K562 (cell line): ENCODE results near the gene ELSPBP1. TPM values are rescaled to one million over a fixed set of nuclear protein-coding genes. Genes with fewer than 3 reads are reported as not detected.
A peak's percentile ranks its signal among the peaks of the same experiment; 100 is the strongest.

ENCODE experiments used
- ARID1B ChIP-seq: fragments of 450-650 bp; IDR thresholded peaks from 2 replicates; pipeline ENCODE4 v1.6.1; 2016; ENCODE audit warnings: antibody characterized with exemption, mild to moderate bottlenecking, inconsistent platforms
- HBP1 ChIP-seq: fragments of 450-650 bp; formaldehyde crosslinking; IDR thresholded peaks from 2 replicates; pipeline ENCODE4 v1.4.0; 2022; ENCODE audit warnings: missing genetic modification characterization
- HSF4 ChIP-seq: fragments of 250-450 bp; sonication (Bioruptor Pico); IDR thresholded peaks from 2 replicates; pipeline ENCODE4 v2.1.2; 2022; ENCODE audit warnings: mild to moderate bottlenecking, moderate library complexity, borderline replicate concordance
- NR4A1 ChIP-seq, 2 experiments: fragments of 250-450 bp in 1 of 2; fragments of 450-650 bp in 1 of 2; sonication (Bioruptor Pico) in 1 of 2; IDR thresholded peaks; 2 replicates each; pipeline versions ENCODE4 v1.4.0 to v1.6.1; 2016 to 2020; ENCODE audit warnings: mild to moderate bottlenecking in 2 of 2, missing compliant biosample characterization in 1 of 2, missing genetic modification characterization in 1 of 2, moderate library complexity in 1 of 2
- POLR2AphosphoS5 ChIP-seq: IDR thresholded peaks from 2 replicates; pipeline ENCODE4 v1.6.1; 2011; ENCODE audit warnings: mild to moderate bottlenecking, low read depth, low read length, moderate library complexity; ENCODE audit not compliant: control insufficient read depth, insufficient read depth
- SMARCA5 ChIP-seq: fragments of 450-650 bp; IDR thresholded peaks from 2 replicates; pipeline ENCODE4 v1.6.1; 2016
- TEAD4 ChIP-seq, 2 experiments: sonication (generic) in 1 of 2; formaldehyde crosslinking in 1 of 2; IDR thresholded peaks; 2 replicates each; pipeline versions ENCODE4 v1.6.1 to v1.8.0; 2012 to 2022; ENCODE audit warnings: borderline replicate concordance in 1 of 2, inconsistent platforms in 1 of 2, low read length in 1 of 2, mild to moderate bottlenecking in 1 of 2, missing genetic modification reagents in 1 of 2
- ZBED1 ChIP-seq: IDR thresholded peaks from 2 replicates; pipeline ENCODE4 v1.6.1; 2014
- ZKSCAN3 ChIP-seq: fragments of 250-450 bp; sonication (Bioruptor Pico); IDR thresholded peaks from 2 replicates; pipeline ENCODE4 v1.4.0; 2020
- ZNF408 ChIP-seq: fragments of 250-450 bp; sonication (Bioruptor Pico); IDR thresholded peaks from 2 replicates; pipeline ENCODE4 v1.4.0; 2020; ENCODE audit warnings: low read depth, mild to moderate bottlenecking, moderate library complexity
- polyA plus RNA-seq, 8 experiments: library from polyadenylated mRNA; depleted of rRNA in 4 of 8; stranded (reverse) in 5 of 8; unstranded in 3 of 8; fragments of >200 nt; fragmentation: Nextera tagmentation in 2 of 8; fragmentation: Illumina TruSeq in 1 of 8; extraction: Ambion mirVana in 2 of 8; extraction: Trizol in 1 of 8; gene quantifications; 2 replicates each; pipeline versions ENCODE4 v1.2.1 to v1.2.3, GENCODE V29; 2011 to 2014; ENCODE audit warnings: inconsistent platforms in 1 of 8, missing spikeins in 1 of 8
- total RNA-seq, 7 experiments: library from RNA; depleted of rRNA in 6 of 7; stranded (reverse); fragments of >200 nt in 6 of 7; fragmentation: Illumina TruSeq in 2 of 7; extraction: Trizol in 2 of 7; gene quantifications; 2 replicates each; pipeline versions ENCODE4 v1.2.1 to v1.2.3, GENCODE V29; 2011 to 2021; ENCODE audit warnings: low replicate concordance in 1 of 7
- TF ChIP-seq, protein P1 (sequence below): sonication (generic); formaldehyde crosslinking; IDR thresholded peaks from 2 replicates; pipeline ENCODE4 v1.8.1; 2023; ENCODE audit warnings: mild to moderate bottlenecking, missing genetic modification reagents, moderate library complexity
- TF ChIP-seq, protein P2 (sequence below): fragments of 200-600 bp; sonication (generic); IDR thresholded peaks from one replicate; pipeline ENCODE4 v1.6.1; 2012; ENCODE audit warnings: mild to moderate bottlenecking, low read depth, low read length, inconsistent platforms

Gene ELSPBP1
- total and polyA plus RNA-seq, 9 of the 15 experiments (the other 6 are each of a cell fraction or from before 2014, with no cell fraction given), result not detected

- TF ChIP-seq, protein P1, sequence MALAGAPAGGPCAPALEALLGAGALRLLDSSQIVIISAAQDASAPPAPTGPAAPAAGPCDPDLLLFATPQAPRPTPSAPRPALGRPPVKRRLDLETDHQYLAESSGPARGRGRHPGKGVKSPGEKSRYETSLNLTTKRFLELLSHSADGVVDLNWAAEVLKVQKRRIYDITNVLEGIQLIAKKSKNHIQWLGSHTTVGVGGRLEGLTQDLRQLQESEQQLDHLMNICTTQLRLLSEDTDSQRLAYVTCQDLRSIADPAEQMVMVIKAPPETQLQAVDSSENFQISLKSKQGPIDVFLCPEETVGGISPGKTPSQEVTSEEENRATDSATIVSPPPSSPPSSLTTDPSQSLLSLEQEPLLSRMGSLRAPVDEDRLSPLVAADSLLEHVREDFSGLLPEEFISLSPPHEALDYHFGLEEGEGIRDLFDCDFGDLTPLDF (CRISPR knock-in tag), result no peak
- TF ChIP-seq ZKSCAN3 (CRISPR knock-in tag) (no peak), ZNF408 (CRISPR knock-in tag) (no peak), TEAD4 (IDR thresholded peaks at IDR 0.05; ENCODE audit: low read length) (no peak), TEAD4 (CRISPR knock-in tag; IDR thresholded peaks at IDR 0.05; ENCODE audit: borderline replicate concordance) (no peak), ARID1B (peak; percentile 46; the same call in 1 of the 2 replicates), HSF4 (CRISPR knock-in tag) (no peak), HBP1 (no peak), ZBED1 (no peak), SMARCA5 (no peak), POLR2AphosphoS5 (no peak), NR4A1 (CRISPR knock-in tag; IDR thresholded peaks at IDR 0.05) (no peak), NR4A1 (tag; IDR thresholded peaks at IDR 0.05) (no peak)
- TF ChIP-seq, protein P2, sequence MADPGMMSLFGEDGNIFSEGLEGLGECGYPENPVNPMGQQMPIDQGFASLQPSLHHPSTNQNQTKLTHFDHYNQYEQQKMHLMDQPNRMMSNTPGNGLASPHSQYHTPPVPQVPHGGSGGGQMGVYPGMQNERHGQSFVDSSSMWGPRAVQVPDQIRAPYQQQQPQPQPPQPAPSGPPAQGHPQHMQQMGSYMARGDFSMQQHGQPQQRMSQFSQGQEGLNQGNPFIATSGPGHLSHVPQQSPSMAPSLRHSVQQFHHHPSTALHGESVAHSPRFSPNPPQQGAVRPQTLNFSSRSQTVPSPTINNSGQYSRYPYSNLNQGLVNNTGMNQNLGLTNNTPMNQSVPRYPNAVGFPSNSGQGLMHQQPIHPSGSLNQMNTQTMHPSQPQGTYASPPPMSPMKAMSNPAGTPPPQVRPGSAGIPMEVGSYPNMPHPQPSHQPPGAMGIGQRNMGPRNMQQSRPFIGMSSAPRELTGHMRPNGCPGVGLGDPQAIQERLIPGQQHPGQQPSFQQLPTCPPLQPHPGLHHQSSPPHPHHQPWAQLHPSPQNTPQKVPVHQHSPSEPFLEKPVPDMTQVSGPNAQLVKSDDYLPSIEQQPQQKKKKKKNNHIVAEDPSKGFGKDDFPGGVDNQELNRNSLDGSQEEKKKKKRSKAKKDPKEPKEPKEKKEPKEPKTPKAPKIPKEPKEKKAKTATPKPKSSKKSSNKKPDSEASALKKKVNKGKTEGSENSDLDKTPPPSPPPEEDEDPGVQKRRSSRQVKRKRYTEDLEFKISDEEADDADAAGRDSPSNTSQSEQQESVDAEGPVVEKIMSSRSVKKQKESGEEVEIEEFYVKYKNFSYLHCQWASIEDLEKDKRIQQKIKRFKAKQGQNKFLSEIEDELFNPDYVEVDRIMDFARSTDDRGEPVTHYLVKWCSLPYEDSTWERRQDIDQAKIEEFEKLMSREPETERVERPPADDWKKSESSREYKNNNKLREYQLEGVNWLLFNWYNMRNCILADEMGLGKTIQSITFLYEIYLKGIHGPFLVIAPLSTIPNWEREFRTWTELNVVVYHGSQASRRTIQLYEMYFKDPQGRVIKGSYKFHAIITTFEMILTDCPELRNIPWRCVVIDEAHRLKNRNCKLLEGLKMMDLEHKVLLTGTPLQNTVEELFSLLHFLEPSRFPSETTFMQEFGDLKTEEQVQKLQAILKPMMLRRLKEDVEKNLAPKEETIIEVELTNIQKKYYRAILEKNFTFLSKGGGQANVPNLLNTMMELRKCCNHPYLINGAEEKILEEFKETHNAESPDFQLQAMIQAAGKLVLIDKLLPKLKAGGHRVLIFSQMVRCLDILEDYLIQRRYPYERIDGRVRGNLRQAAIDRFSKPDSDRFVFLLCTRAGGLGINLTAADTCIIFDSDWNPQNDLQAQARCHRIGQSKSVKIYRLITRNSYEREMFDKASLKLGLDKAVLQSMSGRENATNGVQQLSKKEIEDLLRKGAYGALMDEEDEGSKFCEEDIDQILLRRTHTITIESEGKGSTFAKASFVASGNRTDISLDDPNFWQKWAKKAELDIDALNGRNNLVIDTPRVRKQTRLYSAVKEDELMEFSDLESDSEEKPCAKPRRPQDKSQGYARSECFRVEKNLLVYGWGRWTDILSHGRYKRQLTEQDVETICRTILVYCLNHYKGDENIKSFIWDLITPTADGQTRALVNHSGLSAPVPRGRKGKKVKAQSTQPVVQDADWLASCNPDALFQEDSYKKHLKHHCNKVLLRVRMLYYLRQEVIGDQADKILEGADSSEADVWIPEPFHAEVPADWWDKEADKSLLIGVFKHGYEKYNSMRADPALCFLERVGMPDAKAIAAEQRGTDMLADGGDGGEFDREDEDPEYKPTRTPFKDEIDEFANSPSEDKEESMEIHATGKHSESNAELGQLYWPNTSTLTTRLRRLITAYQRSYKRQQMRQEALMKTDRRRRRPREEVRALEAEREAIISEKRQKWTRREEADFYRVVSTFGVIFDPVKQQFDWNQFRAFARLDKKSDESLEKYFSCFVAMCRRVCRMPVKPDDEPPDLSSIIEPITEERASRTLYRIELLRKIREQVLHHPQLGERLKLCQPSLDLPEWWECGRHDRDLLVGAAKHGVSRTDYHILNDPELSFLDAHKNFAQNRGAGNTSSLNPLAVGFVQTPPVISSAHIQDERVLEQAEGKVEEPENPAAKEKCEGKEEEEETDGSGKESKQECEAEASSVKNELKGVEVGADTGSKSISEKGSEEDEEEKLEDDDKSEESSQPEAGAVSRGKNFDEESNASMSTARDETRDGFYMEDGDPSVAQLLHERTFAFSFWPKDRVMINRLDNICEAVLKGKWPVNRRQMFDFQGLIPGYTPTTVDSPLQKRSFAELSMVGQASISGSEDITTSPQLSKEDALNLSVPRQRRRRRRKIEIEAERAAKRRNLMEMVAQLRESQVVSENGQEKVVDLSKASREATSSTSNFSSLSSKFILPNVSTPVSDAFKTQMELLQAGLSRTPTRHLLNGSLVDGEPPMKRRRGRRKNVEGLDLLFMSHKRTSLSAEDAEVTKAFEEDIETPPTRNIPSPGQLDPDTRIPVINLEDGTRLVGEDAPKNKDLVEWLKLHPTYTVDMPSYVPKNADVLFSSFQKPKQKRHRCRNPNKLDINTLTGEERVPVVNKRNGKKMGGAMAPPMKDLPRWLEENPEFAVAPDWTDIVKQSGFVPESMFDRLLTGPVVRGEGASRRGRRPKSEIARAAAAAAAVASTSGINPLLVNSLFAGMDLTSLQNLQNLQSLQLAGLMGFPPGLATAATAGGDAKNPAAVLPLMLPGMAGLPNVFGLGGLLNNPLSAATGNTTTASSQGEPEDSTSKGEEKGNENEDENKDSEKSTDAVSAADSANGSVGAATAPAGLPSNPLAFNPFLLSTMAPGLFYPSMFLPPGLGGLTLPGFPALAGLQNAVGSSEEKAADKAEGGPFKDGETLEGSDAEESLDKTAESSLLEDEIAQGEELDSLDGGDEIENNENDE, result no peak
Measured at GRCh38 chr19:48051335-48052033, 57.1 kb downstream of the ELSPBP1 start (continued).
